SW 1271 (cell line): ENCODE results near the gene ELP2.

ENCODE experiments used
- DNase-seq, 2 experiments: peaks; one replicate each; lab custom pipeline; 2025; lab: John Stamatoyannopoulos, UW

The ELP2 gene

GRCh38 chr18:36120297-36120696 is 9.4 kb upstream of the ELP2 start:
- DNase-seq = no peak

- DNase-seq = no peak
Measured at GRCh38 chr18:36124841-36125240, 4.9 kb upstream of the ELP2 start.

- no peak for DNase-seq
Measured at GRCh38 chr18:36126668-36127067, 3.0 kb upstream of the ELP2 start.

DNA sequence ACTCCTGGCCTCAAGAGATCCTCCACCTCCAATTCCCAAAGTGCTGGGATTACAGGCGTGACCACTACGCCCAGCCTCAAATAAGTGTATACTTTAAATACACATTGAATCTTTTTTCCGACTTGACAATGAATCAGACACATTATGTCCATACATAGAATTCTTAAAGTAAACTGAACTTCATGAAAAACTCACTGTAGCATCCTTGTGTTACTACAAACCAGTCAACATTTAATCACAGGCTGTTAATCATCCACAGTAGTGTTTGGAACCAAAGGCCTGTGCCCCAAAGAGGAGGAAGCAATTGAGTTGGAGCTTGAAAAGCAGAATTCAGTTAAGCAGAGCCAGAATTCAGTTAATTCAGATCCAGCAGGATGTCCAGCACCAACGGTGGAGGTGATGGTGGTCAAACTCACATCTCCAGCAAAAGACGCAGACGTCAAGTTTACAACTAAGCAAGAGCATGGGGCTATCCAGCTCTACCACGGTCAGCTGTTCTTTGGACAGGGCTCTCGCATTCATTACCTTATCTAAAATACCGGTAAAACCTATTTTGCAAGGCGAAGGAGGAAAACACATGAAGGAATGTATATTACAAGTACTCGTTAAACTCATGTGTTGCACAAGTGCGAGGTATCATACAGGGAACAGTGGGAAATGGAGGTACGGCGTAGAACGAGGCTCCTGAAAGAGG is 1.7 kb upstream of the ELP2 start:
- no peak for DNase-seq

- DNase-seq = peak in 1 of 2 experiments; percentile 24
Measured at GRCh38 chr18:36128530-36128870, 1.2 kb upstream of the ELP2 start.

GRCh38 chr18:36128907-36129299 is 796 bp upstream of the ELP2 start:
- DNase-seq = peak in 1 of 2 experiments; percentile 35

GRCh38 chr18:36130039-36130831 is 536 bp downstream of the ELP2 start:
- no peak for DNase-seq

GRCh38 chr18:36130883-36131653 is 1.4 kb downstream of the ELP2 start:
- DNase-seq = no peak

DNA sequence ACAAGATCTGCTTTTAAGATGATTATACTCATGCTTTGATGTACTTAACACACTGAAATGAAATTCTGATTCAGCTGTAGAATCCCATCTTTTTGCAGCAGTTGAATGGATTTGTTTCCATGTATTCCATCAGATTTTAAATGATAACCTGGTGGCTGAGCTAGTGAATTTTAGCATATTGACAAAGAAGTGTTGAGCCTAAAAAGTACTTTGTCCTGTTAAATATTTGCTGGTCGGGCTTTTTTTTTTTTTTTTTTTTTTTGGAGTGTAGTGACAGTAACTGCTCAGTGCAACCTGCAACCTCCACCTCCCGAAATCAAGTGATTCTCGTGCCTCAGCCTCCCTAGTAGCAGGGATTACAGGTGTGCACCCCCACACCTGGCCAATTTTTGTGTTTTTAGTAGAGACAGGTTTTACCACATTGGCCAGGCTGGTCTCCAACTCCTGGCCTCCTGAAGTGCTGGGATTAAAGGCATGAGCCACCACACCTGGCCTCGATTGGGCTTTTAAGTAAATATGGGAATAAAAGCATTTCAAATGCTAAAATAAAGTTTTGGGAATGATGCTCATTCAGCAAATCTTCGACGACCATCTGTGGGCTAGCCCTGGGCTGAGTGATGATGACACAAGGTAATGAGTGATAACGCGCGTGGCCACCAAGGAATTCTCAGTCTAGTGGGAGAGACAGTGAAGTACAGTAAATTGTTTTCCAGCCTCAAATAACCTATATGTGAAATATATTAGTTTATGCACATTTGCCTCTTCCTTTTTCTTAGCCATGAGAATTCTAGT is 2.2 kb downstream of the ELP2 start:
- no peak for DNase-seq

- DNase-seq = no peak
Measured at GRCh38 chr18:36132756-36133155, 3.1 kb downstream of the ELP2 start.

- no peak for DNase-seq
Measured at GRCh38 chr18:36135264-36135663, 5.6 kb downstream of the ELP2 start.

GRCh38 chr18:36139245-36139644 is 9.5 kb downstream of the ELP2 start:
- no peak for DNase-seq

GRCh38 chr18:36141576-36141975 is 11.9 kb downstream of the ELP2 start:
- no peak for DNase-seq

DNA sequence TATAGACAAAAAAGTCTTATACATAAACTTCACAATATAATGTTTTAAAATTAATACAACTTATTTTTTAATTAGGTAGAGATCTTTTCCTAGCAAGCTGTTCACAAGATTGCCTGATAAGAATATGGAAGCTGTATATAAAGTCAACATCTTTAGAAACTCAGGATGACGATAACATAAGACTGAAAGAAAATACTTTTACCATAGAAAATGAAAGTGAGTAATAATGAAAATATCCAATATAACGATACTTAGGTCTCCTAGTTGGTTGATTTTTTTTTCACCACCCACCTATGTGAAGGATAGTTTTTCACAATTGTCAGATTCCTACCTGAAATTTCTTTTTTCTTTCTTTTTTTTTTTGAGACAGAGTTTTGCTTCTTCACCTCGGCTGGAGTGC is 13.1 kb downstream of the ELP2 start:
- no peak for DNase-seq

- no peak for DNase-seq
Measured at GRCh38 chr18:36143391-36143790, 13.7 kb downstream of the ELP2 start.

DNA sequence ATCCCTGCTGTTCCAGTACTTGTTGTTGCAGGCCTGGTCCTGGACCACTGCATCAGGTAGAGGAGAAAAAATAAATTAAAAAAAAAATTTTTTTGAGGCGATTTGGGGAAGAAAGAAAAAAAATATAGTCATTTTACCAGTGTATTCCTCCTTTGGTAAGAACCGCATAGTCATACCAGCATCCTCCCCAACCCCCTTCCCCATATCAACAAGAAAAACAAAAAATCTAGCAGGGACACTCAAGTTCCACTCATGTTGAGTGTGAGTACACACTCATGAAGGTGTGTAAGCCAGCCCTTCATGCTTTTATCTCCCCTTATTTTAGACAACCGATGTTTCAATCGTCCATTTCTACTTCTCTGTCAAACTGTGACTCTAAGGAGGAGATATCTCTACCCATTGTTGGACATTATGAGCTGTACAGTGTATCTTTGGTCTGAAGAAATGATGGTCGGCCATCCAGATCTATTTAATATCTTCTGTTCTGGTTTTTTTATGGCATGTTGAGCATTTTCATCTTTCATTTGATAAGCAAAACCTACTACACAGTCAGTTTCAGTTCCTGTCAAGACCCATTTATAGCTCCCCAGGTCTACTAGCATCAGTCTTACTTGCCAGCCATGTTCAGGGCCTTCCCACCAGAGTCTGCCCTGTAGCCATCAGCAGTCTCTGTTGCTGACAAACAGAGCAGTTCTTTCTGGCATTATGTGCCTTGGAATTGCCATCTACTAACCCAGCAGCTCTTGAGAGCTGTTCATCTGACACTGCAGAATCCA is 20.0 kb downstream of the ELP2 start:
- no peak for DNase-seq

GRCh38 chr18:36152781-36153180 is 23.1 kb downstream of the ELP2 start:
- DNase-seq = no peak

DNA sequence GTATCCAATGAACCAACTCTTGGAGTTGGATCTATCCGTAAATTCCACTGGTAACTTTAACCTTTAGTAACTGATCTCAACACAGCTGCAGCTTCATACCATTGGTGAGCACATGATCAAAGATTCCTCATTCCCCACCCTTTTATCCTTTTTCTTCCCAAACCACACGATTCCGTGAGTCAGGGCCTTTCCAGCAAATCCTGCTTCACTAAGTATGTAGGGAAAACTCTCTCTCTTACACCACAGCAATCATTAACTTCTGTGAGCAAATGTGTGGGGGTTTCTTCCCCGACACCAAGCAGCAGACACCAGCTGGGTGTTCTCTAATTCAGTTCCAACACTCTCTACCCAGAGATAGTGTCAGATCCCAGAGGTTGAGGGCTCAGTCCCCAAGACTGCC is 23.5 kb downstream of the ELP2 start:
- DNase-seq = no peak

DNA sequence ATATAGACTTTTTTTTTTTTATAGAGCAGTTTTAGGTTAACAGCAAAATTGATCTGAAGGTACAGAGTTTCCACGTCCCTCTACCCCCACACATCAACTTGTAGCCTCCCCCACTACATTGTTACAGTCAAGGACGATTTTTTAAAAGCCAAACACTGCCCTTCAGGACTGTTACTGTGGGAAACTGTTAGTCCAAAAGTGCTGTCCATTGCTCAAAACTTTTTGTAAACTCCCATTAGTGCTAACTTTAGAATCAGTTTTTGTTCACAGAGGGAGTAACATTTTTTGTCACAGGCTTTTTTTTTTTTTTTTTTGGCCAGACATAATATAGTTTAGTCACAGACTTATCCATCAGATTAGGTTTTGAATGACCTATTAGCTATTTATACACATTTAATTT is 24.1 kb downstream of the ELP2 start:
- DNase-seq = no peak

DNA sequence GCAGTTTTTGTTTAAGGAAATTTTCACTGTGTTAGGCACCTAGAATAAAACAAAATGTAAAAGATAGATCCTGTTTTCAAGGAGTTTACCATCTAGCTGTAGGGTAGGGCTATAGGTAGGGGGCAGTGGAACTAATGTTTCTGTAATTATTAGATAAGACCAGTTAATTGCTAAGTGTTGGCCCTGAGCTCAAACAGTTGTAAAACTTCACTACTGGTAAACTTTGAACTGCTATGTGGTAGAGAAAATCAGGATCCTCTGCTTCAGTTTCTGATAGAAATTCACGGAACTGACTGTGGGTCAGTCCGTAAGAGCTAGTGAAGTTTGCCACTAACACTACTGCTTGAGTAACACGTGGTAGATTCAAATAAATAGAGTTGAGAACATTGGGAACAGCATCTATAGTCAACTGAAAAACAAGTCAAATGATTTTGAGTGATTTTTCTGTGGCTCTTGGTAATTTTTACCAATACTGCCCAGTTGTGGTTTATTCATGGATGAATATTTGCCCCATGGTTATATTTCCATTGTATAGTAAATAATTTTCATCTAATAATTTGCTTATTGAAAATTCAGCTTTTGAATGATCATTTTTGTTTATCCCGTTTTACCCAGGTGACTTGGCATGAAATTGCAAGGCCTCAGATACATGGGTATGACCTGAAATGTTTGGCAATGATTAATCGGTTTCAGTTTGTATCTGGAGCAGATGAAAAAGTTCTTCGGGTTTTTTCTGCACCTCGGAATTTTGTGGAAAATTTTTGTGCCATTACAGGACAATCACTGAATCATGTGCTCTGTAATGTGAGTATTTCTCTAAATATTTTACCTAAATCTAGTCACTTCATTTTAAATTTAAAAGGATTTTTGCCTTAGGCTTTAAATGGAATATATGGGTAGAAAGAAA is 26.4 kb downstream of the ELP2 start:
- DNase-seq = no peak
